CD4-positive, alpha-beta memory T cell (primary cell): ENCODE data around the gene DHRS7. TPM values are rescaled to one million over a fixed set of nuclear protein-coding genes. Genes with fewer than 3 reads are reported as not detected.

Experiments
- CTCF ChIA-PET: fragments of 350-600 bp; sonication (Branson Sonifier 250); formaldehyde crosslinking; loops from one replicate; lab custom pipeline; 2021; ENCODE audit warnings: inconsistent platforms; ENCODE audit not compliant: partially characterized antibody; lab: Charles Lee
- POLR2A ChIA-PET: fragments of 350-600 bp; sonication (Branson Sonifier 250); formaldehyde crosslinking; loops from one replicate; lab custom pipeline; 2021; ENCODE audit not compliant: partially characterized antibody; lab: Charles Lee
- DNase-seq, 5 donors: peaks; one replicate each; pipeline versions ENCODE4 v3.0.0 to v3.0.0-alpha.2; 2020 to 2022; ENCODE audit warnings: mixed read lengths in 1 of 5
- H3K27ac ChIP-seq: one replicate; pipeline ENCODE4 v1.7.0; 2013; ENCODE audit warnings: low read depth, low read length
- H3K27me3 ChIP-seq: 2 replicates; pipeline ENCODE4 v1.7.0; 2013; ENCODE audit warnings: mild to moderate bottlenecking, low read length, moderate library complexity; ENCODE audit not compliant: insufficient read depth
- H3K36me3 ChIP-seq: 2 replicates; pipeline ENCODE4 v1.7.0; 2013; ENCODE audit warnings: mild to moderate bottlenecking, low read length, moderate library complexity; ENCODE audit not compliant: insufficient read depth
- H3K4me1 ChIP-seq: 2 replicates; pipeline ENCODE4 v1.7.0; 2013; ENCODE audit warnings: mild to moderate bottlenecking, low read length, moderate library complexity; ENCODE audit not compliant: insufficient read depth
- H3K4me3 ChIP-seq, 2 donors: one replicate each; pipeline ENCODE4 v1.7.0; 2013; ENCODE audit warnings: low read length in 2 of 2, mild to moderate bottlenecking in 1 of 2
- H3K9me3 ChIP-seq, 2 donors: one replicate each; pipeline ENCODE4 v1.7.0; 2013; ENCODE audit warnings: low read length in 2 of 2, control low read depth in 1 of 2; ENCODE audit not compliant: control insufficient read depth in 1 of 2
- H3K27ac Mint-ChIP-seq, 7 donors: one replicate each; pipeline ENCODE4 v1.8.0; 2020 to 2021; ENCODE audit warnings: mixed read lengths in 7 of 7, mild to moderate bottlenecking in 6 of 7, inconsistent platforms in 3 of 7, moderate library complexity in 3 of 7
- H3K27me3 Mint-ChIP-seq, 2 donors: one replicate each; pipeline ENCODE4 v1.8.0; 2020 to 2021; ENCODE audit warnings: mixed read lengths in 2 of 2
- H3K36me3 Mint-ChIP-seq, 2 donors: one replicate each; pipeline ENCODE4 v1.8.0; 2020 to 2021; ENCODE audit warnings: mixed read lengths in 2 of 2, inconsistent platforms in 1 of 2, mild to moderate bottlenecking in 1 of 2
- H3K4me1 Mint-ChIP-seq, 4 donors: one replicate each; pipeline ENCODE4 v1.8.0; 2020 to 2021; ENCODE audit warnings: mixed read lengths in 4 of 4, mild to moderate bottlenecking in 1 of 4
- H3K4me3 Mint-ChIP-seq, 8 donors: one replicate each; pipeline ENCODE4 v1.8.0; 2020 to 2021; ENCODE audit warnings: mixed read lengths in 8 of 8, mild to moderate bottlenecking in 7 of 8, moderate library complexity in 6 of 8, inconsistent platforms in 3 of 8
- H3K9me3 Mint-ChIP-seq, 8 donors: one replicate each; pipeline ENCODE4 v1.8.0; 2020 to 2021; ENCODE audit warnings: mixed read lengths in 8 of 8, mild to moderate bottlenecking in 5 of 8, inconsistent platforms in 3 of 8, moderate library complexity in 1 of 8
- intact Hi-C: fragments of 100-400 bp; cut with micrococcal nuclease; formaldehyde crosslinking; loops from one replicate; pipeline ENCODE4 v1.15.1; 2023
- polyA plus RNA-seq, 2 donors: library from polyadenylated mRNA; unstranded; fragments of 300-500 nt; fragmentation: Illumina TruSeq; gene quantifications; one replicate each; pipeline ENCODE4 v1.2.3, GENCODE V29; 2021
- total RNA-seq, 2 experiments: library from RNA; stranded (reverse); gene quantifications; one replicate each; pipeline ENCODE4 v1.2.3, GENCODE V29; 2021

DHRS7 gene, protein sequence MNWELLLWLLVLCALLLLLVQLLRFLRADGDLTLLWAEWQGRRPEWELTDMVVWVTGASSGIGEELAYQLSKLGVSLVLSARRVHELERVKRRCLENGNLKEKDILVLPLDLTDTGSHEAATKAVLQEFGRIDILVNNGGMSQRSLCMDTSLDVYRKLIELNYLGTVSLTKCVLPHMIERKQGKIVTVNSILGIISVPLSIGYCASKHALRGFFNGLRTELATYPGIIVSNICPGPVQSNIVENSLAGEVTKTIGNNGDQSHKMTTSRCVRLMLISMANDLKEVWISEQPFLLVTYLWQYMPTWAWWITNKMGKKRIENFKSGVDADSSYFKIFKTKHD
- total RNA-seq (10 to 100 TPM; 63.5 to 69.6 TPM), polyA plus RNA-seq (100 to 1,000 TPM; 213 to 386 TPM)

- peak within 1 kb of the TSS; percentile 96 to 99 (median 99) for H3K4me3 Mint-ChIP-seq
Observed at GRCh38 chr14:60164712-60165546, at the start of gene DHRS7. Gene DHRS7 (minus strand): TSS chr14:60165398. CDS start chr14:60165309, 89 bp downstream.

DNA sequence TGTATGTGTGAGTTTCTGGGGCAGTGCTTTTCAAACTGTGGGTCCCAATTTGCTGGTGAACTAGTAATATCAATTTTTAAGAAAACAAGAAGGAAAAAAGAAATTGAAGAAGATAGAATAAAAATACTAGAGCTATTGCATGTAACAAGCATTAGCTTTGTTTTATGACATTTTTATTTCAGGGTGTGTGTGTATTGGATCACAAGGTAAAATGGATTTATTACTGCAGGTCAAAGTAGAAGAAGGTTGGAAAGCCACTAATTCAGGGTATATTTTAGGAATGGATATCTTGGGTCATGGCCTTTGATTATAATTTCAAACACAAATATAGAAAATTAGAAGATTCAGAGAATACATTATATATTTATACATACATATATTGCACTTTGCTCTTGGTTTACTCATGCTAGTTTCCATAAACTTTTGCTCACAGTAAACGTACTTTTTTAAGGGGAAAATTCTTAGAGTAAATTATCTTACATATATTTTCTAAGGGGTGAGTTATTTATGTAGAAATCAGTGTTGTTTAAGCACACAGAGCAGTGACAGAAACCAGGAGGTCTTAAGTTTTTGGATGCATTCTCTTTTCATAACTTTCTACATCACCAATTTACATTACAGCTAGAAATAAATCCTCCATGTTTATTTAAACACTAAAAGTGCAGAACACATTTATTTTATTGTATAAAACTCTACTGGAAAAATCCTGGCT, 49.4 kb upstream of the DHRS7 start:
- intact Hi-C loops = no loop called here
- Mint-ChIP-seq H3K36me3 (no peaks in the 10 kb centered on the region), H3K9me3 (no peaks in the 10 kb centered on the region), H3K27ac (no peak overlapping the region), H3K4me1 (peaks cover 0 to 3% (median 0%) of the 10 kb centered on the region in 4 donors), H3K27me3 (peaks cover 3 to 7% of the 10 kb centered on the region in 2 donors), H3K4me3 (no peak overlapping the region)
- CTCF ChIA-PET = no interaction called here
- no peak for DNase-seq
- POLR2A ChIA-PET = no interaction called here
- no peaks in the 10 kb centered on the region for H3K9me3 ChIP-seq
- H3K27me3 ChIP-seq = no peaks in the 10 kb centered on the region
- no peaks in the 10 kb centered on the region for H3K36me3 ChIP-seq
- no peaks in the 10 kb centered on the region for H3K4me1 ChIP-seq
- H3K4me3 ChIP-seq = no peak overlapping the region
- no peak overlapping the region for H3K27ac ChIP-seq

More at GRCh38 chr14:60164712-60165546, at the start of gene DHRS7:
- H3K27me3 ChIP-seq = no peaks in the 10 kb centered on the region
- H3K4me1 ChIP-seq = peaks cover 53% of the 10 kb centered on the region
- H3K36me3 ChIP-seq = no peaks in the 10 kb centered on the region
- peaks cover 3 to 19% of the 10 kb centered on the region in 2 donors for H3K36me3 Mint-ChIP-seq
- ChIA-PET POLR2A (interaction anchor here (0.8 to 7.3 kb wide), 21 partner anchors 12 to 976 kb away, joined by 3 to 121 read pairs (median 5); partner anchors contain the start of genes DAAM1, JKAMP, L3HYPDH and PCNX4), CTCF (interaction anchor here (0.8 to 9.3 kb wide), 16 partner anchors 8 to 588 kb away, joined by 3 to 102 read pairs (median 6); partner anchors contain the start of genes PCNX4 and PPM1A)
- H3K27me3 Mint-ChIP-seq = no peaks in the 10 kb centered on the region
- H3K4me3 ChIP-seq = peak within 1 kb of the TSS; percentile 74 to 76
- H3K4me1 Mint-ChIP-seq = peaks cover 36 to 56% (median 47%) of the 10 kb centered on the region in 4 donors
- intact Hi-C loops = loop anchor here (1.0 to 2.0 kb wide), 7 partner anchors 13 to 976 kb away; partner anchors contain the start of genes DAAM1, PCNX4 and PPM1A
- H3K9me3 Mint-ChIP-seq = no peaks in the 10 kb centered on the region
- H3K27ac ChIP-seq = peak within 1 kb of the TSS; percentile 82
- no peaks in the 10 kb centered on the region for H3K9me3 ChIP-seq
- H3K27ac Mint-ChIP-seq = peak within 1 kb of the TSS; percentile 97 to 99 (median 99)
- peak; percentile 61 to 74 (median 65) for DNase-seq

- Histone ChIP-seq H3K36me3 (no peaks in the 10 kb centered on the region), H3K4me3 (no peak overlapping the region), H3K4me1 (no peaks in the 10 kb centered on the region), H3K27ac (no peak overlapping the region), H3K27me3 (no peaks in the 10 kb centered on the region), H3K9me3 (no peaks in the 10 kb centered on the region)
- Mint-ChIP-seq H3K27ac (no peak overlapping the region), H3K9me3 (no peaks in the 10 kb centered on the region), H3K4me1 (peaks cover 0 to 3% (median 0%) of the 10 kb centered on the region in 4 donors), H3K27me3 (peaks cover 6 to 8% of the 10 kb centered on the region in 2 donors), H3K36me3 (no peaks in the 10 kb centered on the region), H3K4me3 (no peak overlapping the region)
- intact Hi-C loops = no loop called here
- no peak for DNase-seq
- ChIA-PET CTCF (interaction anchor here (1.0 kb wide), 1 partner anchor 14 kb away, joined by 4 read pairs; no protein-coding TSS in a partner anchor), POLR2A (no interaction called here)
Observed at GRCh38 chr14:60214003-60214402, 48.8 kb upstream of the DHRS7 start.

DNA sequence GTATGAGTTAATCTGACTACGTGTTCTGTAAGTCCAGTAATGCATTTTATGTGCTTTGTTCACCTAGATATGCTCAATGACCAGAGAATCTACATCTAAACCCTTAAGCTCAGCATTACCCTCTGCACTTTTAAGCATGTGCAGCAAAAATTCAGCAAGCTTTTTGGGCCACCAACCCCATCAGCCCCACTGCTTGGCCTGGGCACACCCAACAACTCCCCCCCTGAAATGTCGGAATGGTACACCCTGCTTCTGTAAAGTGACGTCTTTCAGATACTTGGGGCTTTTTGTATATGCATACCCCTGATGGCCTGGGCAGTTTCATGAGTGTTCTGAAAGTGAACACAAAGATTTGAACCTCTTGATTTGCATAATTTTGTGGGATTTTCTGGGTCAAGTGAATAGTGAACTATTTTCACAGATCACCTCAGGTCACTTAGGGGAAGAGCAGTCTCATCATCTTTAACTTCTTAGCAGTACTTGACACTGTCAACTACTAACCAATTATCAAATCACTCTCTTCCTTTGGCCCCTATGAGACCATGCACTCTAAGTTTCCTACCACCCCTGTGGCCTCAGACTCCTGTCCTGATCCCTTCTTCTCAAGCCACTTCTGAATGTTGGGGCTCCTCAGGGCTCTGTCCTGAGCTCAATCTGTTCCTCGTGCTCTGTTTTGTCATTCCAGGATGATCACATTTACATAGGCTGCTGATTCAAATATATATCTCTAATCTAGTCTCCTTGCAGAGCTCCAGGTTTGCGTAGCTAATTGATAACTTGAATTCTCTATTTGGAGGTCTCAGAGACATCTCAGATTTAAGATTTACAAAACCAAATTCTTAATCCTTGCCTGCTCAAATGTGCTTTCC, 47.5 kb upstream of the DHRS7 start:
- ChIA-PET CTCF (interaction anchor here (1.0 kb wide), 1 partner anchor 16 kb away, joined by 4 read pairs; no protein-coding TSS in a partner anchor), POLR2A (no interaction called here)
- Mint-ChIP-seq H3K27me3 (peaks cover 6 to 11% of the 10 kb centered on the region in 2 donors), H3K36me3 (no peaks in the 10 kb centered on the region), H3K9me3 (no peaks in the 10 kb centered on the region), H3K4me3 (no peak overlapping the region), H3K4me1 (no peaks in the 10 kb centered on the region), H3K27ac (no peak overlapping the region)
- no peaks in the 10 kb centered on the region for H3K4me1 ChIP-seq
- intact Hi-C loops = no loop called here
- DNase-seq = no peak
- no peak overlapping the region for H3K4me3 ChIP-seq
- H3K27ac ChIP-seq = no peak overlapping the region
- H3K36me3 ChIP-seq = no peaks in the 10 kb centered on the region
- no peaks in the 10 kb centered on the region for H3K27me3 ChIP-seq
- no peaks in the 10 kb centered on the region for H3K9me3 ChIP-seq

- no peaks in the 10 kb centered on the region for H3K4me1 ChIP-seq
- no peak for DNase-seq
- CTCF ChIA-PET = interaction anchor here (1.0 kb wide), 1 partner anchor 246 kb away, joined by 3 read pairs; no protein-coding TSS in a partner anchor
- no peak overlapping the region for H3K4me3 ChIP-seq
- no peaks in the 10 kb centered on the region for H3K4me1 Mint-ChIP-seq
- H3K27ac Mint-ChIP-seq = no peak overlapping the region
- H3K27ac ChIP-seq = no peak overlapping the region
- no peaks in the 10 kb centered on the region for H3K9me3 ChIP-seq
- no peaks in the 10 kb centered on the region for H3K27me3 ChIP-seq
- intact Hi-C loops = no loop called here
- H3K36me3 Mint-ChIP-seq = no peaks in the 10 kb centered on the region
- no peaks in the 10 kb centered on the region for H3K9me3 Mint-ChIP-seq
- POLR2A ChIA-PET = no interaction called here
- no peaks in the 10 kb centered on the region for H3K36me3 ChIP-seq
- H3K27me3 Mint-ChIP-seq = peaks cover 13 to 17% of the 10 kb centered on the region in 2 donors
- H3K4me3 Mint-ChIP-seq = no peak overlapping the region
Observed at GRCh38 chr14:60211153-60211552, 46.0 kb upstream of the DHRS7 start.

GRCh38 chr14:60210703-60211102, 45.5 kb upstream of the DHRS7 start:
- intact Hi-C loops = no loop called here
- H3K9me3 Mint-ChIP-seq = no peaks in the 10 kb centered on the region
- H3K4me1 ChIP-seq = no peaks in the 10 kb centered on the region
- ChIA-PET POLR2A (no interaction called here), CTCF (interaction anchor here (0.7 to 1.0 kb wide), 2 partner anchors 80 to 246 kb away, joined by 3 read pairs; no protein-coding TSS in a partner anchor)
- no peaks in the 10 kb centered on the region for H3K36me3 Mint-ChIP-seq
- H3K4me3 ChIP-seq = no peak overlapping the region
- no peak overlapping the region for H3K27ac Mint-ChIP-seq
- H3K4me1 Mint-ChIP-seq = no peaks in the 10 kb centered on the region
- no peak overlapping the region for H3K27ac ChIP-seq
- H3K27me3 ChIP-seq = no peaks in the 10 kb centered on the region
- peaks cover 14 to 19% of the 10 kb centered on the region in 2 donors for H3K27me3 Mint-ChIP-seq
- no peak for DNase-seq
- no peaks in the 10 kb centered on the region for H3K9me3 ChIP-seq
- H3K36me3 ChIP-seq = no peaks in the 10 kb centered on the region
- H3K4me3 Mint-ChIP-seq = no peak overlapping the region
